NT2/D1 (cell line): ENCODE results near the gene DNAH5.
"Not testable (repeated sequence)": the region's sequence is repeated elsewhere in the genome, so short reads cannot be mapped to it uniquely, and the experiment has no call there.

Experiments
- DNase-seq: peaks from one replicate; pipeline ENCODE4 v3.0.0-alpha.2; 2011; ENCODE audit warnings: low read depth, low spot score
- H3K27me3 ChIP-seq: 2 replicates; pipeline ENCODE4 v1.6.0; 2011; ENCODE audit warnings: mild to moderate bottlenecking; ENCODE audit not compliant: insufficient read length, insufficient read depth
- H3K36me3 ChIP-seq: 2 replicates; pipeline ENCODE4 v1.6.1; 2011; ENCODE audit warnings: mild to moderate bottlenecking, low read length, mixed read lengths; ENCODE audit not compliant: insufficient read depth, insufficient read length
- H3K4me1 ChIP-seq: 2 replicates; pipeline ENCODE4 v1.5.1; 2011; ENCODE audit not compliant: insufficient read depth, insufficient read length
- H3K4me3 ChIP-seq: 2 replicates; pipeline ENCODE4 v1.5.1; 2011; ENCODE audit warnings: low read depth; ENCODE audit not compliant: insufficient read length
- H3K9ac ChIP-seq: 2 replicates; pipeline ENCODE4 v1.6.0; 2011; ENCODE audit warnings: low read depth; ENCODE audit not compliant: insufficient read length
- H3K9me3 ChIP-seq: 2 replicates; pipeline ENCODE4 v1.5.1; 2011; ENCODE audit warnings: mild to moderate bottlenecking, low read length; ENCODE audit not compliant: insufficient read depth
- SUZ12 ChIP-seq: IDR thresholded peaks from 2 replicates; pipeline ENCODE4 v1.6.1; 2011; ENCODE audit not compliant: insufficient read length, insufficient read depth; ENCODE audit errors: extremely low read depth
- YY1 ChIP-seq: IDR thresholded peaks from 2 replicates; pipeline ENCODE4 v1.6.1; 2011; ENCODE audit not compliant: insufficient read length, insufficient read depth
- ZNF274 ChIP-seq: IDR thresholded peaks from 2 replicates; pipeline ENCODE4 v1.6.1; 2011; ENCODE audit warnings: mild to moderate bottlenecking, low read depth, low read length

Gene DNAH5

DNA sequence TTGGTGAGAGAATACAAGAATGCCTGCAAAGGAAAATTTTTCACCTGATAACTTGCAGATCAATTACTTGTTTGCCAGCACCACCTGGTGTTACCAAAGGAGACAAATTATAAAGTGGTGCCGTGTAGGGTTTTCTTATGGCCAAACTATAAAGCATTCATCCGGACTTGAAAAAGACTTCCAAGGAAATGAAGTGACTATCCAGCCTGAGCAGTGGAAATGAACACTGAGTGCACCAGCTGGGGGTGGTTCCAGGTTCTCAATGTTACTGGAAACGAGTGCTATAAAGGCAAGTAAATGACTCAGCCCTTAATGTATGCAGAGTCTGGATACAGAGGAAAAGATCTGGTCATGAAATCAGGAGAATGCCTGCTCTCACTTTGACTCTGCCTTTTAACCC is 113.1 kb downstream of the DNAH5 start:
- Histone ChIP-seq H3K9me3 (no peaks in the 10 kb centered on the region), H3K36me3 (no peaks in the 10 kb centered on the region), H3K4me1 (no peaks in the 10 kb centered on the region), H3K9ac (no peak overlapping the region), H3K27me3 (no peaks in the 10 kb centered on the region), H3K4me3 (no peak overlapping the region)
- no peak for DNase-seq
- TF ChIP-seq SUZ12 (no peak), ZNF274 (no peak), YY1 (no peak)

DNA sequence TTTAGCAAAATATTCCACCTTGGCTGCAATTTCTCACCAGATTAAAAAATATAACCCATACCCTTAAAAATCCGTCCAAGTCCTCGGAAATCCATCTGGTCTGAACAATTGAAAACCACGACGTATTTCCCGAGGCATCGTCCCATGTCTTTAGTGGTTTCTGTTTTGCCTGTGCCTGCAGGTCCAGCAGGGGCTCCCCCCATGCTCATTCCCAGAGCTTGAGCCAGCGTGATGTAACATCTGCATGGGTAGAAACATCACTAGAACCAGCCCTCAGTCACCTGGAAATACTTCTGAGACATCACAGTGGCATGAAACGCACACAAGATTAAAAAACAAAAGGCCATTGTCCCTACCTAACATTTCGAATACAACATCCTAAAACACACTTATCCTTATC is 114.0 kb downstream of the DNAH5 start:
- H3K4me1 ChIP-seq: no peaks in the 10 kb centered on the region
- no peak for DNase-seq
- H3K9me3 ChIP-seq: no peaks in the 10 kb centered on the region
- TF ChIP-seq YY1 (no peak), ZNF274 (no peak), SUZ12 (no peak)
- H3K9ac ChIP-seq: no peak overlapping the region
- H3K36me3 ChIP-seq: no peaks in the 10 kb centered on the region
- H3K4me3 ChIP-seq: no peak overlapping the region
- no peaks in the 10 kb centered on the region for H3K27me3 ChIP-seq

DNA sequence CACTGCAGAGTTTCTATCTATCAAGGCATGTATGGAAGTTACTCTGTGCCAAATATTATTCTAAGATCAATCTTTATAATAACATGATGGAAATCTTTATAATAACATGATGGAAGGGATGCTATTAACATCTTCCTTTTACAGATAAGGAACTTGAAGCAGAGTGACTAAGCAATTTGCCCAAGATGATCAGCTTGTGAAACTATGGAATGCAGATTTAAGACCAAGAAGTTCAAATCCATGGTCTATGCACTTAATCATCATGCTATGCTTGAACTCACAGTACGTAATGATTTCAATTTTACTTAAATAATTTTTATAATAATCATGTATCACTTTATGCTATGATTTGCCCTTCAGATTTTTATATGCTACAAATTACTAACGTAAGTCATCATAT is 123.1 kb downstream of the DNAH5 start:
- no peak overlapping the region for H3K9ac ChIP-seq
- no peak overlapping the region for H3K4me3 ChIP-seq
- no peaks in the 10 kb centered on the region for H3K9me3 ChIP-seq
- DNase-seq: no peak
- H3K36me3 ChIP-seq: no peaks in the 10 kb centered on the region
- no peaks in the 10 kb centered on the region for H3K4me1 ChIP-seq
- TF ChIP-seq YY1: no peak
- TF ChIP-seq SUZ12: no peak
- no peak for TF ChIP-seq ZNF274
- H3K27me3 ChIP-seq: no peaks in the 10 kb centered on the region

DNA sequence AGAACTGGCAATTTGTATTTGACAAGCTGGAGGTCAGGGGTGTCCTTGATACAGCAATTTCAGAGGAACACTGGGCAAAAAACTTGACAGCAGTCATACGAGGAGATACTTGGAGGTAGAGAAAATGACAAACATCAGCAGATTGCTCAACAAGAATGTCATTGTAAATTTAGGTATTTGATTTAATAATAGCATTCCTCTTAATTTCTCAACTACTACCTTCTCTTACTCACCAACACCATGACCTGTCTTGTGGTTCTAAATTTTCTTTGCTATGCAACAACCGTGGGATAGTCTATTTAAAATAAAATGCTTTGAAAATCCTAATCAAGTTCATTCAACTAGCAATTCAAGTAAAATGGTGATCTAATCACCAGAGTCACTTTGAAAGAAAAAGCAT is 128.4 kb downstream of the DNAH5 start:
- H3K36me3 ChIP-seq: no peaks in the 10 kb centered on the region
- no peak for TF ChIP-seq SUZ12
- TF ChIP-seq YY1: no peak
- TF ChIP-seq ZNF274: no peak
- DNase-seq: no peak

DNA sequence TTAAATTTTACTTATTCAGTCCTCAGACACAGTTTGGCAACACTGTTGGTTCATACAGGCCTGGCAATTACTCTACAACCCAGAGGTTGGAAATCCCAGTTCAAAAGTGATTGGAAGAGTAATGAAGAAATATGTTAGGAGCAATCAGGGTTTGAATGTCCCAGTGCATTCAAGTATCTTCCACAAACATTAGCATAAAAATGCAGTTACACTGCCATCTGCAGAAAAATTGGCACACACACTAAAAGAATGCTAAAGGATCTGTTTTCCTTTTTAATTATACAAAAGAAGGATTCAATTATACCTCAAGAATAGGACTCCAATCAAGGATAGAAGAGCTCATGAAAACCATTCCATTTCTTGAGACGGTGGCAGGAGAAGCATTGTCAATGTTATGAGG is 130.2 kb downstream of the DNAH5 start:
- no peak overlapping the region for H3K9ac ChIP-seq
- DNase-seq: no peak
- H3K4me3 ChIP-seq: no peak overlapping the region
- TF ChIP-seq YY1 (no peak), ZNF274 (no peak), SUZ12 (no peak)
- H3K27me3 ChIP-seq: no peaks in the 10 kb centered on the region
- H3K9me3 ChIP-seq: no peaks in the 10 kb centered on the region
- H3K36me3 ChIP-seq: no peaks in the 10 kb centered on the region
- H3K4me1 ChIP-seq: no peaks in the 10 kb centered on the region

More for the DNA sequence above, 128.4 kb downstream of the DNAH5 start:
- H3K27me3 ChIP-seq: no peaks in the 10 kb centered on the region
- H3K4me3 ChIP-seq: no peak overlapping the region
- H3K9me3 ChIP-seq: no peaks in the 10 kb centered on the region
- H3K9ac ChIP-seq: no peak overlapping the region
- H3K4me1 ChIP-seq: no peaks in the 10 kb centered on the region

DNA sequence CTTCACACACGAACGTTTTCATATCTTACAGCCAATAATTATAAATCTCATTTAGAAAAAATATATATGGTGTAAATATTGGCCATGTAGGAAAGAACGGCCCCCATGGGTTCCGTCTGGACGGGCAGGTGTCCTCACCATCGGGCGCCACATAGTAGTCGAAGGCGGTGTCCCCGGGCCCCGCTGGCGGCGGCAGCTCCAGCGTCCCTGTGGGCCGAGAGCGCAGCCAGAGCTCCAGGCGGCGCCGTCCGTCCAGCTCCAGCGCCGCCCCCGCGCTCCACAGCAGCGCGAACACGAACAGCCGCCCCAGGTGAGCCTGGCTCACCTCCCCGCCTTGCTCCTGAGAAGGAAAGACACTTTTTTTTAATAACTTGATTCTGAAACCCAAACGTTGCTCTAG is 134.6 kb downstream of the DNAH5 start:
- DNase-seq: no peak
- H3K36me3 ChIP-seq: no peaks in the 10 kb centered on the region
- no peak overlapping the region for H3K4me3 ChIP-seq
- no peak overlapping the region for H3K9ac ChIP-seq
- H3K27me3 ChIP-seq: no peaks in the 10 kb centered on the region
- peaks cover 6% of the 10 kb centered on the region; the same call in 1 of the 2 replicates for H3K9me3 ChIP-seq
- no peaks in the 10 kb centered on the region for H3K4me1 ChIP-seq
- TF ChIP-seq ZNF274 (no peak), SUZ12 (no peak)

DNA sequence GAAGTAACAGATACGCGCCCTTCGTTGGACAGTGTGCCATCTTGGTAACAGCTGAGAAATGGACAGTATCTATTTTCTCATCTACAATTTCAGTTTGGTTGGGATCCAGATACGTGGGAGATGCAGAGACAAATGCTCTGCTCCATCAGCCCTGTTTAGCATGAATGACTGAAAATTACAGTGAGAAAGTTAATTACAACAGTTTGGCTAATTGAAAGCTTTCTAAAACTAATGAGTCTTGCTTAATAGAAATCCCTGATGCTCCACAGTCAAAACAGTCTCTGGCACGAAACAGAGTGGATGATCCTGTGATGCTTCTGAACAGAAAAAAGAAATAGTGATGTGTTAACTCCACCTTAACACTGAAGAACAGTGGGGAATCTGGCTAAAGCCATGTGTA is 140.2 kb downstream of the DNAH5 start:
- no peaks in the 10 kb centered on the region for H3K36me3 ChIP-seq
- TF ChIP-seq SUZ12: no peak
- TF ChIP-seq ZNF274: no peak
- no peak for TF ChIP-seq YY1
- no peak overlapping the region for H3K4me3 ChIP-seq
- H3K9me3 ChIP-seq: peaks cover 6% of the 10 kb centered on the region; the same call in 1 of the 2 replicates
- H3K9ac ChIP-seq: no peak overlapping the region
- no peak for DNase-seq
- H3K4me1 ChIP-seq: no peaks in the 10 kb centered on the region
- no peaks in the 10 kb centered on the region for H3K27me3 ChIP-seq

DNA sequence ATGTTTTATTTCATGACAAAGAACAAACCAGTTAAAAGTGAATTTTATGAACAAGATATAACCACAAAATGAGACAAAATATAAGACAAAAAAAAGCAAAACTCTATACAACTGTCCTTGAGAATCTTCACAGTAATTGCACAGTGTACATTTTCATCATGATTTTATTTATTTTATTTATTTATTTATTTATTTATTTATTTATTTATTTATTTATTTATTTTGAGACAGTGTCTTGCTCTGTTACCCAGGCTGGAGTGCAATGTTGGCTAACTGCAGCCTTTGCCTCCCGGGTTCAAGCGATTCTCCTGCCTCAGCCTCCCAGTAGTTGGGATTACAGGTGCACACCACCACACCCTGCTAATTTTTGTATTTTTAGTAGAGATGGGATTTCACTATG is 145.9 kb downstream of the DNAH5 start:
- not testable (repeated sequence) for H3K9me3 ChIP-seq, DNase-seq, H3K27me3 ChIP-seq, H3K4me1 ChIP-seq, H3K4me3 ChIP-seq, H3K36me3 ChIP-seq, H3K9ac ChIP-seq
